ENCODE results near the gene RNF103. TPM values are rescaled to one million over a fixed set of nuclear protein-coding genes. Genes with fewer than 3 reads are reported as not detected.
"Not testable (repeated sequence)": the region's sequence is repeated elsewhere in the genome, so short reads cannot be mapped to it uniquely, and the experiment has no call there.

Gene RNF103
- total RNA-seq = 10 to 100 TPM; 12.3 to 13.1 TPM

DNA sequence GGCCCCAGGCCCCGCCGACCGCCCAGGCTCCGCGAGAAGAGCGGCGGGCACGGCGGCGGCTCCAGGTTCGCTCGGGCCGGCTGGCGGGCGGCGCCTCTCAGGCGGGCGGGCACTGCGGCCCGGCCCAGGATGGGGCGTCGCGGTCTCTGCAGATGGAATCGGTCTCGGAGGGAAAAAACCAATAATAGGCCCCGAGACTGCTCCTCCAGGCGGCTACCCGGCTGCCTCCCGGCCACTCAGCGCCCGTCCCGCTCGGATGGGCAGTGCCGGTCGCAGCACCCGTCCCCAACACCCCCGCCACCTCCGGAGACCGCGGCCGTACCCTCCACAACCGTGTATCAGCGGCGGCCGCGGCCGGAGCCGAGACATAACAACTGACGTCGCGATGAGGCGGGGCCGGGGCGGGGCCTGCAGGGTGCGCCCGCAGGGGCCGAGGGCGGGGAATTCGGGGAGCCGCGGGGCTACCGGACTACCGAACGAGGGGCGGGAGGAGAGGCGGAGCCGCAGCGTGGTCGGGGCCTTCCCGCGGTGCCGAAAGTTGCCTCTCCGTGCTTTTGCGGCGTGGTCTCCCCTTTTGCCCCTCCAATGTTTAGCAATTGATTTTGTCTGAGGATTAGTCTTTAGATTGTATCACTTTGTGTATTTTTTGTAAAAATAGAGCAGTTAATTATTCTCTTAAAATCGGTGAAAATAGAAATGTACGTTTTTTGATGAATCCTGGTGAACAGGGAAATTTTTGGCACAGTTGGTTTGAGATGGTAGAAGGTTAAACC is at the start of gene RNF103:
TSS of gene RNF103 (minus strand) at position 372 of the 773 bp plus-strand sequence. CDS start 979 bp downstream, outside the sequence.
- peak within 1 kb of the TSS; percentile 92 for H3K27ac Mint-ChIP-seq
- ChIA-PET POLR2A (interaction anchor here (1.4 to 2.6 kb wide), 3 partner anchors 39 to 182 kb away, joined by 6 to 21 read pairs (median 11); partner anchors contain the start of genes CHMP3 and KDM3A), CTCF (no interaction called here)
- H3K9me3 Mint-ChIP-seq = no peaks in the 10 kb centered on the region
- peaks cover 4% of the 10 kb centered on the region for H3K27me3 Mint-ChIP-seq
- H3K4me1 Mint-ChIP-seq (ENCODE audit: low read depth) = peaks cover 34% of the 10 kb centered on the region
- H3K4me3 Mint-ChIP-seq = peak within 1 kb of the TSS; percentile 95
- intact Hi-C loops (cut with micrococcal nuclease) = loop anchor here (1.0 to 5.0 kb wide), 3 partner anchors 39 to 426 kb away; partner anchors contain the start of genes IMMT and MRPL35
- H3K36me3 Mint-ChIP-seq = peaks cover 6% of the 10 kb centered on the region
- peak; percentile 95 for DNase-seq

GRCh38 chr2:86673011-86673410 is 49.3 kb upstream of the RNF103 start:
- intact Hi-C loops (cut with micrococcal nuclease) = no loop called here
- Mint-ChIP-seq H3K27me3 (no peaks in the 10 kb centered on the region), H3K9me3 (no peaks in the 10 kb centered on the region), H3K27ac (no peak overlapping the region), H3K4me3 (no peak overlapping the region), H3K36me3 (no peaks in the 10 kb centered on the region), H3K4me1 (ENCODE audit: low read depth) (no peaks in the 10 kb centered on the region)
- ChIA-PET CTCF (no interaction called here), POLR2A (no interaction called here)
- DNase-seq = no peak

DNA sequence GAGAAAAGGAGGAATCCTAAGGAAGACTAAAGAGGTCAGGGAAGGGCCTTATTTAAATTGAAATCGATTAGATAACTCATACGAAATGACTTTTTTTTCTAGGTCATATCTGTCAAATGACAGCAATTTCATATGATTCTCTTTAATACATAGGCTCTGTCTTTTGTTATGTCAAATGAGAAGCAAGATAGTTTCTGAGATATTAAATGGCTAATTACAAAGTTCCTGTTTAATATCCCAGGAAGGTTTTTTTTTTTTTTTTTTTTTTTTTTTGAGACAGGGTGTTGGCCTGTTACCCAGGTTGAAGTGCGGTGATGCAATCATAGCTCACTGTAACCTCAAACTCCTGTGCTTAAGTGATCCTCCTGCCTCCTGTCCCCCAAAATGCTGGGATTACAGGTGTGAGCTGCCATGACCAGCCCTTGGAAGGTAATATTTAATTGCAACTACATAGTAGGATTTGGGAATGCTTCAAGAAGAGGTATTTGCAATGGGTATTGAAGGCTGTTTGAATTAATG is 48.4 kb upstream of the RNF103 start:
- intact Hi-C loops (cut with micrococcal nuclease) = no loop called here
- CTCF ChIA-PET = no interaction called here
- Mint-ChIP-seq H3K9me3 (no peaks in the 10 kb centered on the region), H3K27me3 (no peaks in the 10 kb centered on the region), H3K36me3 (no peaks in the 10 kb centered on the region), H3K27ac (no peak overlapping the region), H3K4me1 (ENCODE audit: low read depth) (no peaks in the 10 kb centered on the region), H3K4me3 (no peak overlapping the region)
- POLR2A ChIA-PET = no interaction called here
- DNase-seq = no peak

DNA sequence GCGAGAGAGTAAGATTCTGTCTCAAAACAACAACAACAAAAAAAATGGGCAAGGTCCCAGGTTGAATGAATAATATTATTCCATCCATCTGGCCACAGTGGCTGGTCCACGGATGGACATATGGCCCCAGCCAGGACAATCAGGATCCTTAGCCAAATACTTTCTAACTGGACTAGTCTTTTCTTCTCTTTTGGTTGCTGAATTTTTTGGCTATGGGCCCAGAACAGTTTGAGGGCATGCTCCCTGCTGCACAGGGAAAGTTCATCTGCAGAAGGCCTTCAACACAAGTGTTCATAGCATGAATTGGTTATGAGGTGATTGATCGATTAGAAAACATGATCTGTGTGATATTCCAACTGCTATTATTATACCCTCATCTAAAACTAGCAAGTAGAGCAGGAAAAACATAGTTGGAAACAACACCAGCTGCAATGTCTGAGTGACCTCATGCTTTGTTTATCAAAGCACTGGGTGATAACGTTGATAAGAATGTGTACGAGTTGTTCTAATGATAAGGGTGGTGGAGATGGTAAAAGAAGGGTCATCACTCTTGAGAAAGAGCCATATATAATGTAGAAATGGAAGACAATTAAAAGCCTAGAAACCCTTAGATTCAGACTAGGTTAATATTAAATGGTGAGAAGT is 47.8 kb upstream of the RNF103 start:
- ChIA-PET CTCF (no interaction called here), POLR2A (no interaction called here)
- H3K4me3 Mint-ChIP-seq = no peak overlapping the region
- H3K9me3 Mint-ChIP-seq = no peaks in the 10 kb centered on the region
- no peaks in the 10 kb centered on the region for H3K4me1 Mint-ChIP-seq (ENCODE audit: low read depth)
- H3K27me3 Mint-ChIP-seq = peaks cover 1% of the 10 kb centered on the region
- no peak overlapping the region for H3K27ac Mint-ChIP-seq
- no peaks in the 10 kb centered on the region for H3K36me3 Mint-ChIP-seq
- intact Hi-C loops (cut with micrococcal nuclease) = no loop called here
- no peak for DNase-seq

- DNase-seq; POLR2A ChIA-PET; H3K4me1 Mint-ChIP-seq (ENCODE audit: low read depth); H3K27ac Mint-ChIP-seq; CTCF ChIA-PET; intact Hi-C loops (cut with micrococcal nuclease); H3K36me3 Mint-ChIP-seq; H3K4me3 Mint-ChIP-seq; H3K27me3 Mint-ChIP-seq; H3K9me3 Mint-ChIP-seq: not testable (repeated sequence)
These were observed 45.7 kb upstream of the RNF103 start for GRCh38 chr2:86669323-86669722.

DNA sequence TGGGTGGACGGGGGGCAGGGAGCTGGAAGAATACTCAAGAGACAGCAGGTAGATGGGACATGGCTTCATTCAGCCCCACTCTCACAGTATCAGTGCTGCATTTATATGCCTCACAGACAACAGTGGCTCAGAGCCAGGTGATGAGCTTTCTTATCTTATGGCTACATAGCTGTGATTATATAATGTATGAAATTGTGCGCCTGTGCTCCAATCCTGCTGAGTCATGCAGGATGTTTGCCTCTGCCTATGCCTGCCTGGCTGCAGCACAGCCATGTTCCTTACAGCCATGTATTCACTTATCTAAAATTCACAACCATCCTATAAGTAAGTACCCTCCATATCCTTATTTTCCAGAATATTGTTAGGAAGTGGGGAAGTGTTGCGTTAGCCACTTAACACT is 37.7 kb upstream of the RNF103 start:
- ChIA-PET CTCF (no interaction called here), POLR2A (no interaction called here)
- DNase-seq = no peak
- intact Hi-C loops (cut with micrococcal nuclease) = no loop called here
- H3K27me3 Mint-ChIP-seq = peaks cover 6% of the 10 kb centered on the region
- no peak overlapping the region for H3K4me3 Mint-ChIP-seq
- H3K4me1 Mint-ChIP-seq (ENCODE audit: low read depth) = no peaks in the 10 kb centered on the region
- H3K9me3 Mint-ChIP-seq = peaks cover 7% of the 10 kb centered on the region
- no peak overlapping the region for H3K27ac Mint-ChIP-seq
- H3K36me3 Mint-ChIP-seq = peaks cover 4% of the 10 kb centered on the region

- Mint-ChIP-seq H3K9me3 (peaks cover 18% of the 10 kb centered on the region), H3K36me3 (peaks cover 11% of the 10 kb centered on the region), H3K27ac (no peak overlapping the region), H3K4me1 (ENCODE audit: low read depth) (no peaks in the 10 kb centered on the region), H3K4me3 (no peak overlapping the region), H3K27me3 (no peaks in the 10 kb centered on the region)
- CTCF ChIA-PET = no interaction called here
- DNase-seq = no peak
- POLR2A ChIA-PET = no interaction called here
- intact Hi-C loops (cut with micrococcal nuclease) = no loop called here
These were observed 26.5 kb upstream of the RNF103 start for GRCh38 chr2:86650188-86650587.

- H3K4me1 Mint-ChIP-seq (ENCODE audit: low read depth) = no peaks in the 10 kb centered on the region
- peaks cover 18% of the 10 kb centered on the region for H3K9me3 Mint-ChIP-seq
- ChIA-PET CTCF (interaction anchor here (0.6 kb wide), 1 partner anchor 34 kb away, joined by 3 read pairs; no protein-coding TSS in a partner anchor), POLR2A (no interaction called here)
- H3K4me3 Mint-ChIP-seq = no peak overlapping the region
- DNase-seq = no peak
- no peaks in the 10 kb centered on the region for H3K27me3 Mint-ChIP-seq
- intact Hi-C loops (cut with micrococcal nuclease) = no loop called here
- peaks cover 11% of the 10 kb centered on the region for H3K36me3 Mint-ChIP-seq
- H3K27ac Mint-ChIP-seq = no peak overlapping the region
These were observed 25.7 kb upstream of the RNF103 start for GRCh38 chr2:86649119-86649947.

DNA sequence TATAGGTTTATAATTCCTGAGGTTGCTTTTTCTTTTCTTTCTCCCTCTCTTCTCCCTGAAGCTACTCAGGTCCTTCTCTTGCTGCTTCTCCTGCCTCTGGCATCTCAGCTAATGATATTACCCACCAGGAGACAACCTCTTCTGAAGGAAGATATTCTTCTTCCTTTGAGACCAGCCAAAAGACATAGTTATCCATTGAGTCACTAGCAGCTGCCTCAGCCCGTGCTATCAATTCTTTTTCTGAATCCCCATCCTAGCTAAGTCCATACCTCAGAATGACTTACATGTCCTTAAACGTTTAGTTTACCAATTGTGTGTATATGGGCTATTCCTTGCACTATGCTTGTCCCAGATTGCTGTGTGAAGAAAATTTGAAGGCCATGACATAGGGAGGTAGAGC is 25.0 kb upstream of the RNF103 start:
- Mint-ChIP-seq H3K9me3 (peaks cover 18% of the 10 kb centered on the region), H3K4me3 (no peak overlapping the region), H3K27me3 (no peaks in the 10 kb centered on the region), H3K27ac (no peak overlapping the region), H3K36me3 (peaks cover 11% of the 10 kb centered on the region), H3K4me1 (ENCODE audit: low read depth) (no peaks in the 10 kb centered on the region)
- ChIA-PET POLR2A (no interaction called here), CTCF (no interaction called here)
- intact Hi-C loops (cut with micrococcal nuclease) = no loop called here
- no peak for DNase-seq

DNA sequence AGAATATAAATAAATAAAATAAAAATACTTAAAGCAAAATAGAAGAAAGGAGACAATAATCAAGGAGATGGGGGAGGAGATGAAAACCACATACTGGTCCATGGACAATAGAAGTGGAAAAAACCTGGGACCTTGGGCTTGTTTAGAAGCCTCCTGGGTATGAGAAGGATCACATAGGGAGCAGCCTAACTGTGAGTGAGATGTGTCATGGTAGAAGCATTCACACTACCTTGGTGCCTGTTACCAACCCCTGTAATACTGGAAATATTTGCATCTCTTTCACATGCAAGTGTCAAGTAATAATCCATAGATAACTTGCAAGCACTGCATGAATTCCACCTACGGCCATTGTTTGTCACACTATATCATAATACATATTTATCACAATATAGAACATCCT is 23.2 kb upstream of the RNF103 start:
- CTCF ChIA-PET = no interaction called here
- POLR2A ChIA-PET = no interaction called here
- peaks cover 18% of the 10 kb centered on the region for H3K9me3 Mint-ChIP-seq
- H3K27me3 Mint-ChIP-seq = no peaks in the 10 kb centered on the region
- no peak overlapping the region for H3K27ac Mint-ChIP-seq
- no peaks in the 10 kb centered on the region for H3K4me1 Mint-ChIP-seq (ENCODE audit: low read depth)
- no peak for DNase-seq
- intact Hi-C loops (cut with micrococcal nuclease) = no loop called here
- H3K36me3 Mint-ChIP-seq = peaks cover 11% of the 10 kb centered on the region
- no peak overlapping the region for H3K4me3 Mint-ChIP-seq

DNA sequence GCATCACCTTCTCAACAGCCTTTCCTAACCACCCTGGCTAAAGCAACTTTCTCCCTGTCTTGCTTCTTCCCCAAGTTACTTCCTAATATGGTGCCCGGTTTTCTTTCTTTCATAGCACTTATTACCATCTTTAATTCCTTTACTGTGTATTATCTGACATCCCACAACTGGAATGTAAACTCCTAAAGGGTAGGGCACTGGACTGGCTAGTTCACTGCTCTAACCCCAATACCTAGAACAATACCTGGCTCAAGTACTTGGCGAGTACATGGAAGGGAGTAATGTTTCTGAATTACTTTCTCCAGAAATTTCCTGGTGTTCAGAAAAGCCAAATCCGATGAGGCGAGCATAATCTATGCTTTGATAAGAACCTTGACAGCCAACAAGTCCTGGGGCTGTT is 22.7 kb upstream of the RNF103 start:
- CTCF ChIA-PET = no interaction called here
- POLR2A ChIA-PET = no interaction called here
- DNase-seq = no peak
- Mint-ChIP-seq H3K36me3 (peaks cover 10% of the 10 kb centered on the region), H3K9me3 (peaks cover 18% of the 10 kb centered on the region), H3K4me3 (no peak overlapping the region), H3K27ac (no peak overlapping the region), H3K4me1 (ENCODE audit: low read depth) (no peaks in the 10 kb centered on the region), H3K27me3 (no peaks in the 10 kb centered on the region)
- intact Hi-C loops (cut with micrococcal nuclease) = no loop called here

GRCh38 chr2:86645752-86646151 is 22.1 kb upstream of the RNF103 start:
- Mint-ChIP-seq H3K27ac (no peak overlapping the region), H3K4me1 (ENCODE audit: low read depth) (no peaks in the 10 kb centered on the region), H3K36me3 (peaks cover 10% of the 10 kb centered on the region), H3K9me3 (peaks cover 19% of the 10 kb centered on the region), H3K4me3 (no peak overlapping the region), H3K27me3 (no peaks in the 10 kb centered on the region)
- no peak for DNase-seq
- ChIA-PET CTCF (no interaction called here), POLR2A (no interaction called here)
- intact Hi-C loops (cut with micrococcal nuclease) = no loop called here
